ENCODE results near the gene KIFC3.

GRCh38 chr16:57741660-57742191 is 60.6 kb downstream of the KIFC3 start:
- TF ChIP-seq CTCF (IDR thresholded peaks at IDR 0.05): no peak
- TF ChIP-seq POLR2A (IDR thresholded peaks at IDR 0.05): no peak

Data from heart left ventricle (tissue), 13 donors.